ENCODE data around the gene ZFP62.
"Not testable (repeated sequence)": the region's sequence is repeated elsewhere in the genome, so short reads cannot be mapped to it uniquely, and the experiment has no call there.

Gene ZFP62

DNA sequence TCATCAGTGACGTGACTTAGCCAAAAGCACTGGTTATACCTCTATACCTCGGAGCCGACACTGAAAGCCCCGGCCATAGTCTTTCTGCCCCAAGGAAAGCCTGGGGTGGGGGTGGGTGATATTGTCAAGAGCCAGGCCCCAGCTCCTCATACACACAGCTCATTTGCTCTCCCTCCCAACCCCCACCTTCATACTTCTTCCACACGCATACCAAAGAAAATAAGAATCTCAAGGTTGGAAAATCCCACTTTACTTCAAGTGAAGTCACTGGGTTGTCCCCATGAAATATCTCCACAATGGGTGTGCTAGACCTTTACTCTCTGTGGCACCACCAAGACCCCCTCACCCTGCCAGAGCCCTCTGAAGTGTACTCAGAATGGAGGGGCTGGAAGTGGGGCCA, 31.4 kb downstream of the ZFP62 start:
- DNase-seq = no peak

GRCh38 chr5:180828756-180829531, 32.1 kb downstream of the ZFP62 start:
- DNase-seq = not testable (repeated sequence)

DNA sequence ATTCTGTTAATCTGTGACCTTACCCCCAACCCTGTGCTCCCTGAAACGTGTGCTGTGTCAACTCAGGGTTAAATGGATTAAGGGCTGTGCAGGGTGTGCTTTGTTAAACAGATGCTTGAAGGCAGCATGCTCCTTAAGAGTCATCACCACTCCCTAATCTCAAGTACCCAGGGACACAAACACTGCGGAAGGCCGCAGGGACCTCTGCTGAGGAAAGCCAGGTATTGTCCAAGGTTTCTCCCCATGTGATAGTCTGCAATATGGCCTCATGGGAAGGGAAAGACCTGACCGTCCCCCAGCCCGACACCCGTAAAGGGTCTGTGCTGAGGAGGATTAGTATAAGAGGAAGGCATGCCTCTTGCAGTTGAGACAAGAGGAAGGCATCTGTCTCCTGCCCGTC, 33.7 kb downstream of the ZFP62 start:
- DNase-seq = not testable (repeated sequence)

DNA sequence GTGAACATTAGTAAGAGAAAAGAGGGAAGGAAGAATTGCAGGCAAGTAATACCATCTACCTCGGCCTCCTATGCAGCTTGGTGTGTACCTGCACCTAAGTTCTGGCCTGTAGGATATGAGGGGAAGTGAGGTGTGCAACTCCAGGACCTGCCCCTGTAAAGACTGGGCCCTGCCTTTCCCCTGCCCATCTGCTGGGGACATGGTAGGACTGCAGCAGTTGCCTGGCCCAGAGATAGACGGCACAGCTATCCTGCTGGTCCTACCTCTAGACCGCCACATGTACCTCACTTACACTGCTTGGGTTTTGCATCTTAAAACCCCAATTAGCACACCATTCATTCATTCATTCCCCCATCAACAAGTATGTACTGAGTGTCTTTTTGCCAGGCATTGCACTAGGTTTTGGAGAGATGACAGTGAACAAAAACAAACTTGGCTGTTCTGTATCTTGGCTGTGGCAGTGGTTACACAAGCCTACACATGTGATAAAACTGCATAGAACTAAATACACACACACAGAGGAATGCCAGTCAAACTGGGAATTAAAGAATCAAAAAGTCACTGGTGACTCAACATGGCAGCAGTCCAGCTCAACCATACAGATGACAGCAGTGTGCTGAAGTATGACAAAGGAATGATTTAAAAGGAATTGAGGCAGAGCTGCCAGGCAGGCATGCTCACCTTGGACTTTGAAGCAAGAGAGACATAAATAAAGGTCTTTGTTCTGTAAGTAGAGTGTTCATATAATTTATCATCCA, 35.1 kb downstream of the ZFP62 start:
- DNase-seq = peak; percentile 91

GRCh38 chr5:180824630-180825476, 36.2 kb downstream of the ZFP62 start:
- DNase-seq = no peak

GRCh38 chr5:180823940-180824629, 37.0 kb downstream of the ZFP62 start:
- no peak for DNase-seq

- no peak for DNase-seq
These were observed 37.7 kb downstream of the ZFP62 start for GRCh38 chr5:180823346-180823745.

DNA sequence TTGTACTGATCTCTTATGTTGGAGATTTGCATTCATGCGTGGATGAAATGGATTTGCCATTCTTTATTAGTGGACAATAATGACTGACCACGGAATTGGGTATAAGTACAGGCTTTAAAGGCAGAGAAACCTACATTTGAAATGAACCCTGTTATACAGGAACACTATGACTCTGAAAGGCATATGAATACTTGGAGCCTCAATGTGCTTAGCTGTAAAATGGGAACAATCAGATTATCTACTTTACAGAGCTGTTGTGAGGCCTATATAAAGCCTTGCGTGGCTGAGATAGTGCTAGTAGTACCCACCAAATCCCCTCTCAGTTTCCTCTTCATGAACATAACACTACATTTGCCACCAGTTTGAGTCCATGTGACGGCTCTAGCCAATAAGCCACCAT, 39.5 kb downstream of the ZFP62 start:
- no peak for DNase-seq

DNA sequence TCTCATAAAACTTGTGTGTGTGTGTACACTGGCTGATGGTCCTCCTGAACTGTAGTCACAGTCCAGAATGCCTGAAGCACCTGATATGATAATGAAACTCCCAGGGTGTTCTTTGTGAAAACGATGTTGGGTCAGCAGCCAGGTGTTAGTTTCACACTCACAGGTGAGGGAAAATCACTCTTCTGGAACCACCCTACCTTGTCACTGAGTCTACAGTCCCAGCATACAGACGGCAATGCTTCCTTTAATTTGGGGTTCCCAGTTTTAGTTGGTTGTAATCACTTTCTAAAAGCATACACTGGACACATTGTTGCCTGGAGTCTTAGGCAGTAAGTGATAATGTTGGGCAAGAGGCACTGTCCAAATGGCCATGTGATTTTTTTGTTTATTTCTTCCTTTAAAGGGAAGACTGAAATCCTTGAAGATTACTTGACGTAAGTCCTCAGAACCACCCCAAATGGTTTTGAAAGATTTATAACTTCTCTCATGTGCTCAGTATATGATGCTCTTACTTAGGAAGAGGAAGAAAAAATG, 40.2 kb downstream of the ZFP62 start:
- no peak for DNase-seq

GRCh38 chr5:180818677-180819341, 42.3 kb downstream of the ZFP62 start:
- DNase-seq = no peak

DNA sequence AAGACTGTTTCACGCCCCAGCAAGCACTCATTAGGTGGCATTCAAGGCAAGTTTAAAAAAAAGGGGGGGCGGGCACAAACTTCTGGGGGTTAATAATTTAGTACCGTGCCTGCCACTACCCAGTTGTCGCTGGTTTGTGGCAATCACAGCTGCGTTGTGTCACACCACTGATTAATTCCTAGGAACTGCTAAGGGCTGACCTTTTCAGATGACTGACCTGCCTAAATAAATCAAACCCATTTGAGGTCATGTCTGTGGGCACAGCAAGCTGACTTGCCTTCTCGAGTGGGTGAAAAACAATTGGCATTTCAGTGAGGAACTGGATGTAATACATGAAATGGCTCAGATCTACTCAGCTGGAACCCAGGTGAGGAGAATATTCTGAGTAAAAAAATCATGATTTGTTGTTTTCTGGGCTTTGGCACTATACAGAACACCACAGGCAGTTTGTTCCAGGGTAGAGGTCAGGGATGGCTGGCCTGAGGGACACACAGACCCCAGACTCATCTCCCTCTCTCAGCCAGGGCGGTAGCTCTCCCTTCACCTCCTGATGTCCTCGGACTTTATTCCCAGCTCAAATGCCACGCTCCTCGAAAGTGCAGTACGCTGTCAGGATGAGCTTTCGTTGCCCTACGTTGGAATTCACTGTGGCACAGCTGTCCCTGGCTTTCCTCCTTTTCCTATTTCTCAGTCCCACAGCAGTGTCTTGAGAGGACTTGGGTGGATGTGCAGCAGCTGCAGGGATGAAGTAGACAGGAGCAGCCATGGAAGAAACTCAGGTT, 43.0 kb downstream of the ZFP62 start:
- no peak for DNase-seq

GRCh38 chr5:180816608-180817534, 44.2 kb downstream of the ZFP62 start:
- DNase-seq = peak; percentile 33

DNA sequence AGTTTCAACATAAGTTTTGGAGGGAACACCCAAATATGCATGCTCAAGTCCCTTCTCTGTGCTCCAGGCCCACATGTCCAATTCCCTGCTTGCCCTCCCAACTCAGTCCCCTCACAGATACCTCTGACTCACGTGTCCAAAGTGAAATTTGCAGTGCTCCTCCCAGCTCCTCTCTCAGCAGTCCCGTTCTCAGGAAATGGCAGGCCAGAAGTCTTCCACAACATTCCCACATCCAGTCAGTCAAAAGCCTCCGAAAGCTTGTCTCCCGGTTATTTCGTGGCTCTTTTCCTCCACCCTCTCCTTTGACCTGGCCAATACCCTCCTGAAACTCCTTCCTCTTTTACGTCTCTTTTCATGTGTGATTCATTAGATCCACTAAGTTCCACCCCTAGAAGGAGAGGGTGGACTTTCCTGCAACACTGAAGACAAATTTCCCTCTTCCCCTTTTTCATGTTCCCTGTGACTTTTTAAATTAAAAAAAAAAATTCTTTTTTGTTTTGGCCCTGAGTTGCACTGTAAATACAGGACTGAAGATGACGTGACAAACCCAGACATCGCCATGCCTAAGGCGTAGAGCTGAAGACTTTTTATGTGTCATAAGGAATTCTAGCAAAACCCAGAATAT, 45.7 kb downstream of the ZFP62 start:
- DNase-seq = no peak

DNA sequence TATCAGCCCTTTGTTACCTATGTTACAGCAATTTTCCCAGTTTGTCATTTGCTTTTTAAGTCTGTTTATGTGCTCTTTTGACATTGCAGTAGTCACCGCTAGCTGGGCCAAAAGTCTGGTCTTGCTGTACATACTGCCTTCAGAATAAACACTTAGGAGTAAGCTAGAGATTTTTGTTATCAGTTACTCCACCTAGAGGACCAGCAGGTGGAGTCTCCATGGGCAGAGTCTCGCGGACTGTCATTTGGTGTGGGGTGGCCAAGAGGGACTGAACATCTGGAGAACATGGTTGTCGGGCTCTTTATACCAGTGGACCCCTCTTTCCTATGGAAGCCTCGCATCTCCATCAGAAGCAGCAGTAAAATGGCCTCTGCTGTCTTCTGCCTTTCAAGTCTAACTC, 47.7 kb downstream of the ZFP62 start:
- DNase-seq = no peak

GRCh38 chr5:180811623-180812124, 49.4 kb downstream of the ZFP62 start:
- no peak for DNase-seq

DNA sequence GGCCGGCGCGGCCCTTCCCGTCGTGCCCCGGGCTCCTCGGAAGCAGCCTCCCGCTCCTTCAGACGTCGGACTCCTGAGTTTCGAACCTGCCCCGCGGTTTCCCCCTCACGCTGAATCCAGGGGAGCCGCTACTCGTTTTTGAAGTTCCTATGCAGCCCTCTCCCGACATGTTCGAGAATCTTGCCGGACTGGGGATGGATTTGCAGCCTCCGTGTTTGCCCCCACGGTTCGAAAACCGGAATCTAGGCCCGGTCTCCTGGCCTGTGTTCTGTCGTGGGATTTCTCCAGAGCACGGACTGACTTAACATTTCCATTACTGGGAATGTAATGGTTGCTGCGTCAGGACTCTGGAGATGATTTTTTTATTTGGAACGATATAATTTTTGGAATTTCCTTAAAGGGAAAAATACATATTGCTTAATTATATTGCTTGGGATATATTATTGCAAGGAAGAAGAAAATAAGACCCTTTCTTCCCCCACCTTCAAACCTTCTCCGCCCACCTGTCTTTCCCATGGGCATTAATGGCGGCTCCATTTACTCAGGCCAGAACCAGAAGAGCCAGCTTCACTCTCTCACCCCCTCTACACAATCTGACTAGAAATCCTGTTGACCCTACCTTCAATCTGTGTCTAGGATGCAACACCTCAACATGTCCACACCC, 50.0 kb downstream of the ZFP62 start:
- peak; percentile 50 for DNase-seq

GRCh38 chr5:180810210-180810958, 50.7 kb downstream of the ZFP62 start:
- DNase-seq = peak; percentile 94

Data from fibroblast of skin of back (primary cell).